H1 (cell line): ENCODE data around the gene UBE2I. TPM values are rescaled to one million over a fixed set of nuclear protein-coding genes. Genes with fewer than 3 reads are reported as not detected.

ENCODE experiments used
- ASH2L ChIP-seq: fragments of 200-600, 300-600 bp; sonication (generic); IDR thresholded peaks from one replicate; pipeline ENCODE4 v1.7.1; 2017; ENCODE audit warnings: low read length
- BRCA1 ChIP-seq: IDR thresholded peaks from 2 replicates; pipeline ENCODE4 v1.6.1; 2012; ENCODE audit warnings: low read depth, low read length, improper control_type of control experiment
- CBX5 ChIP-seq: fragments of 300-800, 300-1000 bp; sonication (generic); IDR thresholded peaks from 2 replicates; pipeline ENCODE4 v1.7.1; 2016; ENCODE audit warnings: antibody characterized with exemption, low read length, low read depth
- CBX8 ChIP-seq: fragments of 300-800, 300-1000 bp; sonication (generic); IDR thresholded peaks from 2 replicates; pipeline ENCODE4 v1.7.1; 2016; ENCODE audit warnings: low read depth, low read length, borderline replicate concordance
- CTBP2 ChIP-seq: IDR thresholded peaks from 2 replicates; pipeline ENCODE4 v1.7.0; 2011; ENCODE audit warnings: borderline replicate concordance, mild to moderate bottlenecking, moderate library complexity, mixed read lengths, low read length; ENCODE audit not compliant: insufficient read depth, insufficient read length
- CTCF ChIP-seq, 3 experiments: IDR thresholded peaks; 1 replicate in 2 of 3; 2 replicates in 1 of 3; pipeline versions ENCODE4 v1.5.1 to v1.6.1; 2011; ENCODE audit warnings: low read length in 3 of 3, mild to moderate bottlenecking in 3 of 3, inconsistent platforms in 2 of 3, low read depth in 1 of 3, moderate library complexity in 1 of 3; ENCODE audit not compliant: insufficient read depth in 1 of 3; ENCODE audit errors: control extremely low read depth in 1 of 3
- GTF2F1 ChIP-seq: IDR thresholded peaks from 2 replicates; pipeline ENCODE4 v1.6.1; 2012; ENCODE audit warnings: low read depth, low read length, improper control_type of control experiment, borderline replicate concordance
- SRF ChIP-seq: IDR thresholded peaks from 2 replicates; pipeline ENCODE4 v1.6.1; 2011; ENCODE audit warnings: mild to moderate bottlenecking, low read depth, low read length, moderate library complexity
- YY1 ChIP-seq: IDR thresholded peaks from 2 replicates; pipeline ENCODE4 v1.6.1; 2011; ENCODE audit warnings: low read depth, mild to moderate bottlenecking, low read length
- polyA plus RNA-seq, 7 experiments: library from polyadenylated mRNA; depleted of rRNA in 3 of 7; stranded (reverse) in 5 of 7; unstranded in 2 of 7; fragments of >200 nt in 5 of 7; fragments of 200-250 nt in 2 of 7; gene quantifications; 1 replicate in 5 of 7; 2 replicates in 1 of 7; 4 replicates in 1 of 7; pipeline versions ENCODE4 v1.2.1 to v1.2.3, GENCODE V29; 2011 to 2013; ENCODE audit warnings: missing spikeins in 2 of 7, mixed read lengths in 2 of 7
- total RNA-seq: library from RNA; stranded (reverse); fragmentation: NEBNext Ultra II Directional; extraction: Animal tissue kit (Norgen Biotek cat#: 25700); gene quantifications from 2 replicates; pipeline ENCODE4 v1.2.1, GENCODE V29; 2021
- TF ChIP-seq, protein P1 (sequence below): fragments of 300-600 bp; sonication (generic); IDR thresholded peaks from 2 replicates; pipeline ENCODE4 v1.7.1; 2012; ENCODE audit warnings: low read length, moderate library complexity, mild to moderate bottlenecking, inconsistent platforms; ENCODE audit not compliant: insufficient replicate concordance

Gene UBE2I
- total and polyA plus RNA-seq, 2 of the 8 experiments (the other 6 are each of a cell fraction or from before 2014, with no cell fraction given), result 148 to 268 TPM

GRCh38 chr16:1274767-1275166, 34.7 kb upstream of the UBE2I start (continued):
- TF ChIP-seq, protein P1, sequence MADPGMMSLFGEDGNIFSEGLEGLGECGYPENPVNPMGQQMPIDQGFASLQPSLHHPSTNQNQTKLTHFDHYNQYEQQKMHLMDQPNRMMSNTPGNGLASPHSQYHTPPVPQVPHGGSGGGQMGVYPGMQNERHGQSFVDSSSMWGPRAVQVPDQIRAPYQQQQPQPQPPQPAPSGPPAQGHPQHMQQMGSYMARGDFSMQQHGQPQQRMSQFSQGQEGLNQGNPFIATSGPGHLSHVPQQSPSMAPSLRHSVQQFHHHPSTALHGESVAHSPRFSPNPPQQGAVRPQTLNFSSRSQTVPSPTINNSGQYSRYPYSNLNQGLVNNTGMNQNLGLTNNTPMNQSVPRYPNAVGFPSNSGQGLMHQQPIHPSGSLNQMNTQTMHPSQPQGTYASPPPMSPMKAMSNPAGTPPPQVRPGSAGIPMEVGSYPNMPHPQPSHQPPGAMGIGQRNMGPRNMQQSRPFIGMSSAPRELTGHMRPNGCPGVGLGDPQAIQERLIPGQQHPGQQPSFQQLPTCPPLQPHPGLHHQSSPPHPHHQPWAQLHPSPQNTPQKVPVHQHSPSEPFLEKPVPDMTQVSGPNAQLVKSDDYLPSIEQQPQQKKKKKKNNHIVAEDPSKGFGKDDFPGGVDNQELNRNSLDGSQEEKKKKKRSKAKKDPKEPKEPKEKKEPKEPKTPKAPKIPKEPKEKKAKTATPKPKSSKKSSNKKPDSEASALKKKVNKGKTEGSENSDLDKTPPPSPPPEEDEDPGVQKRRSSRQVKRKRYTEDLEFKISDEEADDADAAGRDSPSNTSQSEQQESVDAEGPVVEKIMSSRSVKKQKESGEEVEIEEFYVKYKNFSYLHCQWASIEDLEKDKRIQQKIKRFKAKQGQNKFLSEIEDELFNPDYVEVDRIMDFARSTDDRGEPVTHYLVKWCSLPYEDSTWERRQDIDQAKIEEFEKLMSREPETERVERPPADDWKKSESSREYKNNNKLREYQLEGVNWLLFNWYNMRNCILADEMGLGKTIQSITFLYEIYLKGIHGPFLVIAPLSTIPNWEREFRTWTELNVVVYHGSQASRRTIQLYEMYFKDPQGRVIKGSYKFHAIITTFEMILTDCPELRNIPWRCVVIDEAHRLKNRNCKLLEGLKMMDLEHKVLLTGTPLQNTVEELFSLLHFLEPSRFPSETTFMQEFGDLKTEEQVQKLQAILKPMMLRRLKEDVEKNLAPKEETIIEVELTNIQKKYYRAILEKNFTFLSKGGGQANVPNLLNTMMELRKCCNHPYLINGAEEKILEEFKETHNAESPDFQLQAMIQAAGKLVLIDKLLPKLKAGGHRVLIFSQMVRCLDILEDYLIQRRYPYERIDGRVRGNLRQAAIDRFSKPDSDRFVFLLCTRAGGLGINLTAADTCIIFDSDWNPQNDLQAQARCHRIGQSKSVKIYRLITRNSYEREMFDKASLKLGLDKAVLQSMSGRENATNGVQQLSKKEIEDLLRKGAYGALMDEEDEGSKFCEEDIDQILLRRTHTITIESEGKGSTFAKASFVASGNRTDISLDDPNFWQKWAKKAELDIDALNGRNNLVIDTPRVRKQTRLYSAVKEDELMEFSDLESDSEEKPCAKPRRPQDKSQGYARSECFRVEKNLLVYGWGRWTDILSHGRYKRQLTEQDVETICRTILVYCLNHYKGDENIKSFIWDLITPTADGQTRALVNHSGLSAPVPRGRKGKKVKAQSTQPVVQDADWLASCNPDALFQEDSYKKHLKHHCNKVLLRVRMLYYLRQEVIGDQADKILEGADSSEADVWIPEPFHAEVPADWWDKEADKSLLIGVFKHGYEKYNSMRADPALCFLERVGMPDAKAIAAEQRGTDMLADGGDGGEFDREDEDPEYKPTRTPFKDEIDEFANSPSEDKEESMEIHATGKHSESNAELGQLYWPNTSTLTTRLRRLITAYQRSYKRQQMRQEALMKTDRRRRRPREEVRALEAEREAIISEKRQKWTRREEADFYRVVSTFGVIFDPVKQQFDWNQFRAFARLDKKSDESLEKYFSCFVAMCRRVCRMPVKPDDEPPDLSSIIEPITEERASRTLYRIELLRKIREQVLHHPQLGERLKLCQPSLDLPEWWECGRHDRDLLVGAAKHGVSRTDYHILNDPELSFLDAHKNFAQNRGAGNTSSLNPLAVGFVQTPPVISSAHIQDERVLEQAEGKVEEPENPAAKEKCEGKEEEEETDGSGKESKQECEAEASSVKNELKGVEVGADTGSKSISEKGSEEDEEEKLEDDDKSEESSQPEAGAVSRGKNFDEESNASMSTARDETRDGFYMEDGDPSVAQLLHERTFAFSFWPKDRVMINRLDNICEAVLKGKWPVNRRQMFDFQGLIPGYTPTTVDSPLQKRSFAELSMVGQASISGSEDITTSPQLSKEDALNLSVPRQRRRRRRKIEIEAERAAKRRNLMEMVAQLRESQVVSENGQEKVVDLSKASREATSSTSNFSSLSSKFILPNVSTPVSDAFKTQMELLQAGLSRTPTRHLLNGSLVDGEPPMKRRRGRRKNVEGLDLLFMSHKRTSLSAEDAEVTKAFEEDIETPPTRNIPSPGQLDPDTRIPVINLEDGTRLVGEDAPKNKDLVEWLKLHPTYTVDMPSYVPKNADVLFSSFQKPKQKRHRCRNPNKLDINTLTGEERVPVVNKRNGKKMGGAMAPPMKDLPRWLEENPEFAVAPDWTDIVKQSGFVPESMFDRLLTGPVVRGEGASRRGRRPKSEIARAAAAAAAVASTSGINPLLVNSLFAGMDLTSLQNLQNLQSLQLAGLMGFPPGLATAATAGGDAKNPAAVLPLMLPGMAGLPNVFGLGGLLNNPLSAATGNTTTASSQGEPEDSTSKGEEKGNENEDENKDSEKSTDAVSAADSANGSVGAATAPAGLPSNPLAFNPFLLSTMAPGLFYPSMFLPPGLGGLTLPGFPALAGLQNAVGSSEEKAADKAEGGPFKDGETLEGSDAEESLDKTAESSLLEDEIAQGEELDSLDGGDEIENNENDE, result no peak
- no peak for TF ChIP-seq SRF
- no peak for TF ChIP-seq CTCF (IDR thresholded peaks at IDR 0.05; ENCODE audit: control extremely low read depth in 1 of 3, insufficient read depth in 1 of 3, low read depth in 1 of 3, low read length in 3 of 3)
- TF ChIP-seq GTF2F1, result no peak
- TF ChIP-seq CTBP2, result no peak
- no peak for TF ChIP-seq CBX8
- no peak for TF ChIP-seq BRCA1
- TF ChIP-seq CBX5, result no peak
- no peak for TF ChIP-seq YY1
- no peak for TF ChIP-seq ASH2L
